HepG2 (cell line): ENCODE data around the gene NCBP2. TPM values are rescaled to one million over a fixed set of nuclear protein-coding genes. Genes with fewer than 3 reads are reported as not detected.

Source experiments
- CENPBD1 ChIP-seq: sonication (generic); formaldehyde crosslinking; IDR thresholded peaks from 2 replicates; pipeline ENCODE4 v1.8.0; 2022; ENCODE audit warnings: missing genetic modification reagents, low read depth, mild to moderate bottlenecking, borderline replicate concordance
- CERS6 ChIP-seq: sonication (generic); formaldehyde crosslinking; IDR thresholded peaks from 2 replicates; pipeline ENCODE4 v1.5.0; 2020; ENCODE audit warnings: missing genetic modification reagents
- CTCF ChIP-seq: sonication (generic); formaldehyde crosslinking; IDR thresholded peaks from 2 replicates; pipeline ENCODE4 v1.5.0; 2020; ENCODE audit warnings: mild to moderate bottlenecking, missing genetic modification reagents, moderate library complexity
- DRAP1 ChIP-seq: IDR thresholded peaks from 2 replicates; pipeline ENCODE4 v1.6.1; 2016; ENCODE audit warnings: missing genetic modification reagents, missing compliant biosample characterization
- FIP1L1 ChIP-seq: fragments of 200-400 bp; formaldehyde crosslinking; IDR thresholded peaks from 2 replicates; pipeline ENCODE4 v1.6.1; 2018; ENCODE audit warnings: low read depth, mild to moderate bottlenecking, low read length, moderate library complexity, borderline replicate concordance; ENCODE audit not compliant: insufficient read depth
- GRHL1 ChIP-seq: sonication (generic); formaldehyde crosslinking; conservative IDR thresholded peaks from 2 replicates; pipeline ENCODE4 v1.8.0; 2022; ENCODE audit warnings: missing genetic modification reagents
- HNRNPK ChIP-seq: fragments of 200-400 bp; formaldehyde crosslinking; IDR thresholded peaks from 2 replicates; pipeline ENCODE4 v1.6.1; 2018; ENCODE audit warnings: low read length, low read depth, moderate library complexity, mild to moderate bottlenecking; ENCODE audit not compliant: poor library complexity, severe bottlenecking
- HOMEZ ChIP-seq: IDR thresholded peaks from 2 replicates; pipeline ENCODE4 v1.6.1; 2016; ENCODE audit warnings: low read depth
- NBN ChIP-seq: fragments of 450-650 bp; conservative IDR thresholded peaks from 2 replicates; pipeline ENCODE4 v1.6.1; 2017
- RAD51 ChIP-seq: fragments of 450-650 bp; IDR thresholded peaks from 2 replicates; pipeline ENCODE4 v1.6.1; 2016; ENCODE audit warnings: borderline replicate concordance
- SAP130 ChIP-seq: IDR thresholded peaks from 2 replicates; pipeline ENCODE4 v1.6.1; 2016; ENCODE audit warnings: low read depth
- SCMH1 ChIP-seq: sonication (generic); formaldehyde crosslinking; IDR thresholded peaks from 2 replicates; pipeline ENCODE4 v1.9.0; 2021; ENCODE audit warnings: missing genetic modification reagents, mild to moderate bottlenecking, borderline replicate concordance
- SYNCRIP ChIP-seq: fragments of 200-400 bp; formaldehyde crosslinking; IDR thresholded peaks from 2 replicates; pipeline ENCODE4 v1.6.1; 2018; ENCODE audit warnings: mild to moderate bottlenecking, low read depth, low read length; ENCODE audit not compliant: insufficient read depth
- THAP9 ChIP-seq: sonication (generic); formaldehyde crosslinking; IDR thresholded peaks from 2 replicates; pipeline ENCODE4; 2020; ENCODE audit warnings: missing genetic modification reagents, mild to moderate bottlenecking, borderline replicate concordance
- ZNF639 ChIP-seq: conservative IDR thresholded peaks from 2 replicates; pipeline ENCODE4 v1.6.1; 2018; ENCODE audit warnings: missing genetic modification reagents
- ZNF83 ChIP-seq: sonication (generic); formaldehyde crosslinking; IDR thresholded peaks from 2 replicates; pipeline ENCODE4 v1.4.0; 2020; ENCODE audit warnings: missing genetic modification reagents, mild to moderate bottlenecking, borderline replicate concordance
- polyA plus RNA-seq, 8 experiments: library from polyadenylated mRNA; depleted of rRNA in 3 of 8; stranded (reverse) in 7 of 8; unstranded in 1 of 8; fragments of >200 nt; fragmentation: Illumina TruSeq in 4 of 8; extraction: Trizol in 4 of 8; gene quantifications; 2 replicates each; pipeline versions ENCODE4 v1.2.1 to v1.2.3, GENCODE V29; 2011 to 2016; ENCODE audit warnings: low read depth in 4 of 8, missing spikeins in 1 of 8, mixed read lengths in 1 of 8; ENCODE audit not compliant: insufficient read depth in 1 of 8
- total RNA-seq, 5 experiments: library from RNA; depleted of rRNA; stranded (reverse); fragments of >200 nt; fragmentation: Illumina TruSeq; extraction: Trizol; gene quantifications; 2 replicates each; pipeline ENCODE4 v1.2.3, GENCODE V29; 2016; ENCODE audit warnings: low read depth in 1 of 5

The NCBP2 gene
- total and polyA plus RNA-seq, 2 of the 13 experiments (the other 11 are each of a cell fraction or from before 2014, with no cell fraction given) = 58.7 to 95.5 TPM

- TF ChIP-seq ZNF639 (CRISPR knock-in tag) = no peak
- TF ChIP-seq SCMH1 = no peak
- peak; percentile 71; the same call in 1 of the 2 replicates for TF ChIP-seq CTCF (CRISPR knock-in tag)
- no peak for TF ChIP-seq DRAP1 (CRISPR knock-in tag)
- TF ChIP-seq HNRNPK = no peak
- no peak for TF ChIP-seq NBN
- TF ChIP-seq RAD51 = no peak
- TF ChIP-seq HOMEZ (CRISPR knock-in tag) = no peak
- no peak for TF ChIP-seq CENPBD1
- TF ChIP-seq THAP9 (CRISPR knock-in tag) = no peak
- no peak for TF ChIP-seq CERS6 (CRISPR knock-in tag)
- TF ChIP-seq FIP1L1 = no peak
- TF ChIP-seq SAP130 (CRISPR knock-in tag) = no peak
- TF ChIP-seq GRHL1 (CRISPR knock-in tag) = no peak
- TF ChIP-seq ZNF83 = no peak
- no peak for TF ChIP-seq SYNCRIP
These were observed 27.6 kb upstream of the NCBP2 start (continued) for GRCh38 chr3:196969660-196970546.
